ENCODE measurements around the gene ABHD10.
"Not testable (repeated sequence)": the region's sequence is repeated elsewhere in the genome, so short reads cannot be mapped to it uniquely, and the experiment has no call there.

Gene ABHD10

GRCh38 chr3:112018712-112019111, 39.9 kb downstream of the ABHD10 start:
- DNase-seq = no peak
- Mint-ChIP-seq H3K36me3 (ENCODE audit: low read depth) (no peaks in the 10 kb centered on the region), H3K9me3 (no peaks in the 10 kb centered on the region), H3K4me1 (ENCODE audit: low read depth) (peaks cover 13% of the 10 kb centered on the region), H3K27ac (no peak overlapping the region), H3K27me3 (no peaks in the 10 kb centered on the region), H3K4me3 (no peak overlapping the region)

- peaks cover 9% of the 10 kb centered on the region for H3K4me1 Mint-ChIP-seq (ENCODE audit: low read depth)
- DNase-seq = no peak
- no peak overlapping the region for H3K27ac Mint-ChIP-seq
- H3K4me3 Mint-ChIP-seq = no peak overlapping the region
- H3K9me3 Mint-ChIP-seq = no peaks in the 10 kb centered on the region
- no peaks in the 10 kb centered on the region for H3K27me3 Mint-ChIP-seq
- H3K36me3 Mint-ChIP-seq (ENCODE audit: low read depth) = no peaks in the 10 kb centered on the region
Measured at GRCh38 chr3:112019716-112020115, 40.9 kb downstream of the ABHD10 start.

- H3K36me3 Mint-ChIP-seq (ENCODE audit: low read depth) = no peaks in the 10 kb centered on the region
- H3K27me3 Mint-ChIP-seq = no peaks in the 10 kb centered on the region
- H3K9me3 Mint-ChIP-seq = no peaks in the 10 kb centered on the region
- DNase-seq = no peak
- H3K4me3 Mint-ChIP-seq = no peak overlapping the region
- peaks cover 9% of the 10 kb centered on the region for H3K4me1 Mint-ChIP-seq (ENCODE audit: low read depth)
- no peak overlapping the region for H3K27ac Mint-ChIP-seq
Measured at GRCh38 chr3:112020674-112021085, 41.9 kb downstream of the ABHD10 start.

GRCh38 chr3:112027142-112027541, 48.3 kb downstream of the ABHD10 start:
- Mint-ChIP-seq H3K36me3 (ENCODE audit: low read depth) (no peaks in the 10 kb centered on the region), H3K4me1 (ENCODE audit: low read depth) (no peaks in the 10 kb centered on the region), H3K4me3 (no peak overlapping the region), H3K9me3 (no peaks in the 10 kb centered on the region), H3K27ac (no peak overlapping the region), H3K27me3 (no peaks in the 10 kb centered on the region)
- no peak for DNase-seq

- H3K4me3 Mint-ChIP-seq = no peak overlapping the region
- H3K27me3 Mint-ChIP-seq = no peaks in the 10 kb centered on the region
- DNase-seq = no peak
- no peaks in the 10 kb centered on the region for H3K9me3 Mint-ChIP-seq
- no peak overlapping the region for H3K27ac Mint-ChIP-seq
- no peaks in the 10 kb centered on the region for H3K36me3 Mint-ChIP-seq (ENCODE audit: low read depth)
- no peaks in the 10 kb centered on the region for H3K4me1 Mint-ChIP-seq (ENCODE audit: low read depth)
Measured at GRCh38 chr3:112027826-112028225, 49.0 kb downstream of the ABHD10 start.

GRCh38 chr3:112030901-112031300, 52.1 kb downstream of the ABHD10 start:
- no peak overlapping the region for H3K4me3 Mint-ChIP-seq
- no peak overlapping the region for H3K27ac Mint-ChIP-seq
- H3K4me1 Mint-ChIP-seq (ENCODE audit: low read depth) = no peaks in the 10 kb centered on the region
- no peaks in the 10 kb centered on the region for H3K9me3 Mint-ChIP-seq
- no peaks in the 10 kb centered on the region for H3K27me3 Mint-ChIP-seq
- H3K36me3 Mint-ChIP-seq (ENCODE audit: low read depth) = no peaks in the 10 kb centered on the region
- no peak for DNase-seq

- no peak for DNase-seq
- Mint-ChIP-seq H3K4me1 (ENCODE audit: low read depth) (no peaks in the 10 kb centered on the region), H3K27ac (no peak overlapping the region), H3K4me3 (no peak overlapping the region), H3K36me3 (ENCODE audit: low read depth) (no peaks in the 10 kb centered on the region), H3K27me3 (no peaks in the 10 kb centered on the region), H3K9me3 (no peaks in the 10 kb centered on the region)
Measured at GRCh38 chr3:112032098-112032731, 53.4 kb downstream of the ABHD10 start.

GRCh38 chr3:112034436-112034835, 55.6 kb downstream of the ABHD10 start, which contains the start of gene TMPRSS7:
Gene TMPRSS7 (plus strand): TSS chr3:112034736. CDS start chr3:112034846, 110 bp downstream.
- no peak within 1 kb of the TSS for H3K27ac Mint-ChIP-seq
- H3K4me3 Mint-ChIP-seq = no peak within 1 kb of the TSS
- no peak for DNase-seq

GRCh38 chr3:112035241-112035640, 56.4 kb downstream of the ABHD10 start:
- Mint-ChIP-seq H3K27me3 (no peaks in the 10 kb centered on the region), H3K27ac (no peak overlapping the region), H3K9me3 (no peaks in the 10 kb centered on the region), H3K4me1 (ENCODE audit: low read depth) (no peaks in the 10 kb centered on the region), H3K4me3 (no peak overlapping the region), H3K36me3 (ENCODE audit: low read depth) (no peaks in the 10 kb centered on the region)
- no peak for DNase-seq

More at GRCh38 chr3:112034436-112034835, 55.6 kb downstream of the ABHD10 start, which contains the start of gene TMPRSS7:
- Mint-ChIP-seq H3K27me3 (no peaks in the 10 kb centered on the region), H3K9me3 (no peaks in the 10 kb centered on the region), H3K36me3 (ENCODE audit: low read depth) (no peaks in the 10 kb centered on the region), H3K4me1 (ENCODE audit: low read depth) (no peaks in the 10 kb centered on the region)

- not testable (repeated sequence) for H3K27me3 Mint-ChIP-seq; H3K9me3 Mint-ChIP-seq; H3K27ac Mint-ChIP-seq; H3K4me3 Mint-ChIP-seq; DNase-seq; H3K36me3 Mint-ChIP-seq (ENCODE audit: low read depth); H3K4me1 Mint-ChIP-seq (ENCODE audit: low read depth)
Measured at GRCh38 chr3:112037194-112037593, 58.4 kb downstream of the ABHD10 start.

- no peak overlapping the region for H3K4me3 Mint-ChIP-seq
Measured at GRCh38 chr3:112038863-112039262, 60.0 kb downstream of the ABHD10 start.

GRCh38 chr3:112041321-112041720, 62.5 kb downstream of the ABHD10 start:
- no peak for DNase-seq
- no peaks in the 10 kb centered on the region for H3K4me1 Mint-ChIP-seq (ENCODE audit: low read depth)
- no peaks in the 10 kb centered on the region for H3K36me3 Mint-ChIP-seq (ENCODE audit: low read depth)
- no peaks in the 10 kb centered on the region for H3K27me3 Mint-ChIP-seq
- H3K9me3 Mint-ChIP-seq = no peaks in the 10 kb centered on the region
- H3K4me3 Mint-ChIP-seq = no peak overlapping the region
- H3K27ac Mint-ChIP-seq = no peak overlapping the region

More at GRCh38 chr3:112038863-112039262, 60.0 kb downstream of the ABHD10 start:
- no peak for DNase-seq
- no peaks in the 10 kb centered on the region for H3K36me3 Mint-ChIP-seq (ENCODE audit: low read depth)
- H3K27ac Mint-ChIP-seq = no peak overlapping the region
- no peaks in the 10 kb centered on the region for H3K4me1 Mint-ChIP-seq (ENCODE audit: low read depth)
- H3K27me3 Mint-ChIP-seq = no peaks in the 10 kb centered on the region
- no peaks in the 10 kb centered on the region for H3K9me3 Mint-ChIP-seq

GRCh38 chr3:112042842-112043280, 64.0 kb downstream of the ABHD10 start:
- Mint-ChIP-seq H3K9me3 (no peaks in the 10 kb centered on the region), H3K36me3 (ENCODE audit: low read depth) (no peaks in the 10 kb centered on the region), H3K4me1 (ENCODE audit: low read depth) (peaks cover 4% of the 10 kb centered on the region), H3K27me3 (no peaks in the 10 kb centered on the region), H3K4me3 (no peak overlapping the region), H3K27ac (no peak overlapping the region)
- no peak for DNase-seq

Data from activated T-cell treated with anti-CD3 and anti-CD28 coated beads, Interleukin-2, amount 50 U/mL, for 24 hours (primary cell).